ENCODE measurements around the gene FNIP2. TPM values are rescaled to one million over a fixed set of nuclear protein-coding genes. Genes with fewer than 3 reads are reported as not detected.

The FNIP2 gene
- total and polyA plus RNA-seq, 9 of the 15 experiments (the other 6 are each of a cell fraction or from before 2014, with no cell fraction given), result 1.7 to 15.5 (median 8.3) TPM

GRCh38 chr4:158768555-158769174 lies at the start of gene FNIP2 (continued):
- TF ChIP-seq, protein P1, sequence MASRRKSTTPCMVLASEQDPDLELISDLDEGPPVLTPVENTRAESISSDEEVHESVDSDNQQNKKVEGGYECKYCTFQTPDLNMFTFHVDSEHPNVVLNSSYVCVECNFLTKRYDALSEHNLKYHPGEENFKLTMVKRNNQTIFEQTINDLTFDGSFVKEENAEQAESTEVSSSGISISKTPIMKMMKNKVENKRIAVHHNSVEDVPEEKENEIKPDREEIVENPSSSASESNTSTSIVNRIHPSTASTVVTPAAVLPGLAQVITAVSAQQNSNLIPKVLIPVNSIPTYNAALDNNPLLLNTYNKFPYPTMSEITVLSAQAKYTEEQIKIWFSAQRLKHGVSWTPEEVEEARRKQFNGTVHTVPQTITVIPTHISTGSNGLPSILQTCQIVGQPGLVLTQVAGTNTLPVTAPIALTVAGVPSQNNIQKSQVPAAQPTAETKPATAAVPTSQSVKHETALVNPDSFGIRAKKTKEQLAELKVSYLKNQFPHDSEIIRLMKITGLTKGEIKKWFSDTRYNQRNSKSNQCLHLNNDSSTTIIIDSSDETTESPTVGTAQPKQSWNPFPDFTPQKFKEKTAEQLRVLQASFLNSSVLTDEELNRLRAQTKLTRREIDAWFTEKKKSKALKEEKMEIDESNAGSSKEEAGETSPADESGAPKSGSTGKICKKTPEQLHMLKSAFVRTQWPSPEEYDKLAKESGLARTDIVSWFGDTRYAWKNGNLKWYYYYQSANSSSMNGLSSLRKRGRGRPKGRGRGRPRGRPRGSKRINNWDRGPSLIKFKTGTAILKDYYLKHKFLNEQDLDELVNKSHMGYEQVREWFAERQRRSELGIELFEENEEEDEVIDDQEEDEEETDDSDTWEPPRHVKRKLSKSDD (conservative IDR thresholded peaks at IDR 0.05; ENCODE audit: low read length), result no peak
- TF ChIP-seq MYBL2 (IDR thresholded peaks at IDR 0.05; ENCODE audit: low read depth), result no peak
- TF ChIP-seq MYBL2 (CRISPR knock-in tag; IDR thresholded peaks at IDR 0.05; ENCODE audit: borderline replicate concordance), result no peak
- TF ChIP-seq PML (IDR thresholded peaks at IDR 0.05; ENCODE audit: low read length), result no peak
- no peak for TF ChIP-seq CEBPZ (IDR thresholded peaks at IDR 0.05; ENCODE audit: borderline replicate concordance, low read depth, low read length)
- no peak for TF ChIP-seq SREBF1 (IDR thresholded peaks at IDR 0.05; ENCODE audit: borderline replicate concordance, low read depth, low read length)
- TF ChIP-seq L3MBTL2 (IDR thresholded peaks at IDR 0.05), result peak; percentile 97
- TF ChIP-seq CREM (IDR thresholded peaks at IDR 0.05; ENCODE audit: low read depth), result peak; percentile 16; the same call in 1 of the 2 replicates
- TF ChIP-seq FOXJ3 (CRISPR knock-in tag; IDR thresholded peaks at IDR 0.05), result no peak
- no peak for TF ChIP-seq ZNF551 (CRISPR knock-in tag; IDR thresholded peaks at IDR 0.05)
- 0 out of 2 replicates have a peak, but pooled peaks have one; percentile 34 for TF ChIP-seq RNF2 (IDR thresholded peaks at IDR 0.05)
- 0 out of 2 replicates have a peak, but pooled peaks have one; percentile 15 for TF ChIP-seq CBX1 (IDR thresholded peaks at IDR 0.05; ENCODE audit: low read depth)
- TF ChIP-seq ZNF785 (CRISPR knock-in tag; IDR thresholded peaks at IDR 0.05), result no peak
- TF ChIP-seq, protein P2, sequence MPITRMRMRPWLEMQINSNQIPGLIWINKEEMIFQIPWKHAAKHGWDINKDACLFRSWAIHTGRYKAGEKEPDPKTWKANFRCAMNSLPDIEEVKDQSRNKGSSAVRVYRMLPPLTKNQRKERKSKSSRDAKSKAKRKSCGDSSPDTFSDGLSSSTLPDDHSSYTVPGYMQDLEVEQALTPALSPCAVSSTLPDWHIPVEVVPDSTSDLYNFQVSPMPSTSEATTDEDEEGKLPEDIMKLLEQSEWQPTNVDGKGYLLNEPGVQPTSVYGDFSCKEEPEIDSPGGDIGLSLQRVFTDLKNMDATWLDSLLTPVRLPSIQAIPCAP (CRISPR knock-in tag; IDR thresholded peaks at IDR 0.05; ENCODE audit: borderline replicate concordance), result no peak
- TF ChIP-seq SMARCE1 (IDR thresholded peaks at IDR 0.05), result no peak
- TF ChIP-seq FOSL1 (tag; conservative IDR thresholded peaks at IDR 0.05), result peak; percentile 50; the same call in 1 of the 2 replicates
- TF ChIP-seq SPI1 (IDR thresholded peaks at IDR 0.05; ENCODE audit: borderline replicate concordance, low read depth, low read length), result no peak
- TF ChIP-seq E2F3 (CRISPR knock-in tag; IDR thresholded peaks at IDR 0.05), result peak; percentile 64; the same call in 1 of the 2 replicates
- peak; percentile 47 to 80; a peak in 3 of 4 replicates for TF ChIP-seq MAZ (CRISPR knock-in tag; conservative IDR thresholded peaks at IDR 0.05 in 1 of 2, IDR thresholded peaks at IDR 0.05 in 1 of 2)
- no peak for TF ChIP-seq ATF1 (CRISPR knock-in tag; IDR thresholded peaks at IDR 0.05)
- TF ChIP-seq ATF1 (tag; IDR thresholded peaks at IDR 0.05), result peak; percentile 32; the same call in 1 of the 2 replicates
- TF ChIP-seq GATAD2A (IDR thresholded peaks at IDR 0.05), result no peak
- peak; percentile 87; the same call in 1 of the 2 replicates for TF ChIP-seq ZBTB7A (IDR thresholded peaks at IDR 0.05; ENCODE audit: borderline replicate concordance, control insufficient read depth, low read depth, low read length)

All from K562 (cell line).